ENCODE measurements around the gene STON2.

STON2 gene

GRCh38 chr14:81416981-81417380 lies 16.9 kb upstream of the STON2 start:
- DNase-seq (ENCODE audit: low read depth): no peak

GRCh38 chr14:81416194-81416952 lies 16.2 kb upstream of the STON2 start:
- no peak for DNase-seq (ENCODE audit: low read depth)

- DNase-seq (ENCODE audit: low read depth): no peak
These were observed 15.7 kb upstream of the STON2 start for GRCh38 chr14:81415781-81416180.

- no peak for DNase-seq (ENCODE audit: low read depth)
These were observed 14.0 kb upstream of the STON2 start for GRCh38 chr14:81414123-81414522.

GRCh38 chr14:81412779-81413178 lies 12.7 kb upstream of the STON2 start:
- no peak for DNase-seq (ENCODE audit: low read depth)

- no peak for DNase-seq (ENCODE audit: low read depth)
These were observed 8.5 kb upstream of the STON2 start for GRCh38 chr14:81408595-81408994.

GRCh38 chr14:81406863-81407262 lies 6.7 kb upstream of the STON2 start:
- peak; percentile 83 for DNase-seq (ENCODE audit: low read depth)

GRCh38 chr14:81402123-81402495 lies 2.0 kb upstream of the STON2 start:
- no peak for DNase-seq (ENCODE audit: low read depth)

GRCh38 chr14:81401420-81402122 lies 1.4 kb upstream of the STON2 start:
- peak; percentile 95 for DNase-seq (ENCODE audit: low read depth)

GRCh38 chr14:81400852-81401251 lies 728 bp upstream of the STON2 start:
- DNase-seq (ENCODE audit: low read depth): peak; percentile 100

- no peak for DNase-seq (ENCODE audit: low read depth)
These were observed 1.8 kb downstream of the STON2 start for GRCh38 chr14:81398196-81398891.

- DNase-seq (ENCODE audit: low read depth): no peak
These were observed 4.0 kb downstream of the STON2 start for GRCh38 chr14:81396113-81396512.

- no peak for DNase-seq (ENCODE audit: low read depth)
These were observed 5.4 kb downstream of the STON2 start for GRCh38 chr14:81394739-81395138.

GRCh38 chr14:81392976-81393643 lies 7.0 kb downstream of the STON2 start:
- DNase-seq (ENCODE audit: low read depth): no peak

GRCh38 chr14:81392052-81392451 lies 8.1 kb downstream of the STON2 start:
- no peak for DNase-seq (ENCODE audit: low read depth)

- no peak for DNase-seq (ENCODE audit: low read depth)
These were observed 9.4 kb downstream of the STON2 start for GRCh38 chr14:81390696-81391095.

- DNase-seq (ENCODE audit: low read depth): no peak
These were observed 11.8 kb downstream of the STON2 start for GRCh38 chr14:81388336-81388735.

GRCh38 chr14:81386290-81386745 lies 13.8 kb downstream of the STON2 start:
- no peak for DNase-seq (ENCODE audit: low read depth)

- no peak for DNase-seq (ENCODE audit: low read depth)
These were observed 14.2 kb downstream of the STON2 start for GRCh38 chr14:81385886-81386285.

GRCh38 chr14:81385419-81385818 lies 14.7 kb downstream of the STON2 start:
- DNase-seq (ENCODE audit: low read depth): no peak

GRCh38 chr14:81384900-81385299 lies 15.2 kb downstream of the STON2 start:
- peak; percentile 97 for DNase-seq (ENCODE audit: low read depth)

- no peak for DNase-seq (ENCODE audit: low read depth)
These were observed 17.5 kb downstream of the STON2 start for GRCh38 chr14:81382517-81383225.
